Cardiac fibroblast (primary cell): ENCODE results near the gene STPG2.

Experiments
- DNase-seq, 2 donors: peaks; one replicate each; pipeline versions ENCODE4 v3.0.0 to v3.0.0-alpha.2; 2010; ENCODE audit warnings: low read depth in 2 of 2
- H3K4me3 ChIP-seq, 2 donors: replicated peaks in 1 of 2; 1 replicate in 1 of 2; 2 replicates in 1 of 2; pipeline ENCODE4 v1.5.1; 2011; ENCODE audit warnings: low read depth in 2 of 2, low read length in 2 of 2, mild to moderate bottlenecking in 2 of 2, moderate library complexity in 1 of 2
- CTCF ChIP-seq: IDR thresholded peaks from one replicate; pipeline ENCODE4 v1.5.1; 2011; ENCODE audit warnings: low read depth, mild to moderate bottlenecking, low read length, inconsistent platforms

STPG2 gene

GRCh38 chr4:97866821-97867556, 276.3 kb downstream of the STPG2 start:
- DNase-seq: no peak
- no peak for TF ChIP-seq CTCF

GRCh38 chr4:97851115-97851514, 292.2 kb downstream of the STPG2 start:
- TF ChIP-seq CTCF: no peak
- DNase-seq: no peak
- no peak overlapping the region for H3K4me3 ChIP-seq

More at GRCh38 chr4:97866821-97867556, 276.3 kb downstream of the STPG2 start:
- H3K4me3 ChIP-seq: no peak overlapping the region

- no peak overlapping the region for H3K4me3 ChIP-seq
- TF ChIP-seq CTCF: no peak
- no peak for DNase-seq
Measured at GRCh38 chr4:97845758-97846157, 297.5 kb downstream of the STPG2 start.

GRCh38 chr4:97841512-97841911, 301.8 kb downstream of the STPG2 start:
- DNase-seq: no peak
- H3K4me3 ChIP-seq: no peak overlapping the region
- TF ChIP-seq CTCF: no peak

GRCh38 chr4:97836662-97837061, 306.6 kb downstream of the STPG2 start:
- TF ChIP-seq CTCF: no peak
- no peak for DNase-seq
- no peak overlapping the region for H3K4me3 ChIP-seq

- DNase-seq: no peak
- no peak for TF ChIP-seq CTCF
Measured at GRCh38 chr4:97828646-97829045, 314.6 kb downstream of the STPG2 start.

GRCh38 chr4:97819294-97819693, 324.0 kb downstream of the STPG2 start:
- no peak for TF ChIP-seq CTCF
- DNase-seq: no peak
- H3K4me3 ChIP-seq: no peak overlapping the region

More at GRCh38 chr4:97828646-97829045, 314.6 kb downstream of the STPG2 start:
- H3K4me3 ChIP-seq: no peak overlapping the region
